DND-41 (cell line): Measurements from ENCODE around the gene GATD1.

ENCODE experiments used
- ATAC-seq: fragments of 200-7000 bp; cut with Tn5 transposase; 3 replicates; pipeline ENCODE4 v1.9.1; 2021; ENCODE audit warnings: low read depth; ENCODE audit not compliant: insufficient read depth
- DNase-seq: peaks from one replicate; pipeline ENCODE4 v3.0.0-alpha.2; 2020
- H2AFZ ChIP-seq: 2 replicates; pipeline ENCODE4 v1.6.0; 2012; ENCODE audit warnings: low read depth, low read length
- H3K27ac ChIP-seq: 2 replicates; pipeline ENCODE4 v1.5.1; 2012; ENCODE audit warnings: low read length, inconsistent platforms
- H3K27me3 ChIP-seq: fragments of 200-600 bp; sonication (generic); 2 replicates; pipeline ENCODE4 v1.6.0; 2012; ENCODE audit warnings: low read length, mild to moderate bottlenecking, inconsistent platforms; ENCODE audit not compliant: insufficient read depth, poor library complexity
- H3K36me3 ChIP-seq: 2 replicates; pipeline ENCODE4 v1.5.1; 2012; ENCODE audit warnings: low read length, inconsistent platforms; ENCODE audit not compliant: insufficient read depth
- H3K4me1 ChIP-seq: 2 replicates; pipeline ENCODE4 v1.5.1; 2012; ENCODE audit warnings: mild to moderate bottlenecking, low read length; ENCODE audit not compliant: insufficient read depth
- H3K4me2 ChIP-seq: 2 replicates; pipeline ENCODE4 v1.6.0; 2012; ENCODE audit warnings: mild to moderate bottlenecking, moderate library complexity, low read length, inconsistent platforms; ENCODE audit not compliant: insufficient read depth
- H3K4me3 ChIP-seq, 2 experiments: fragments of 200-600 bp in 1 of 2; shearing (Covaris generic) in 1 of 2; 2 replicates each; pipeline ENCODE4 v1.5.1; 2012 to 2016; ENCODE audit warnings: inconsistent platforms in 2 of 2, low read length in 2 of 2, mild to moderate bottlenecking in 2 of 2, low read depth in 1 of 2, moderate library complexity in 1 of 2
- H3K79me2 ChIP-seq: 2 replicates; pipeline ENCODE4 v1.6.0; 2012; ENCODE audit warnings: low read length, inconsistent platforms; ENCODE audit not compliant: insufficient read depth
- H3K9ac ChIP-seq: 2 replicates; pipeline ENCODE4 v1.6.0; 2012; ENCODE audit warnings: low read depth, mild to moderate bottlenecking, inconsistent platforms, low read length, moderate library complexity
- H3K9me3 ChIP-seq: 2 replicates; pipeline ENCODE4 v1.5.1; 2012; ENCODE audit warnings: low read length, moderate library complexity, mild to moderate bottlenecking, inconsistent platforms; ENCODE audit not compliant: insufficient read depth, severe bottlenecking
- H4K20me1 ChIP-seq: 2 replicates; pipeline ENCODE4 v1.6.0; 2012; ENCODE audit warnings: low read length; ENCODE audit not compliant: insufficient read depth
- CTCF ChIP-seq: IDR thresholded peaks from 2 replicates; pipeline ENCODE4 v1.5.1; 2012; ENCODE audit warnings: borderline replicate concordance, low read length, moderate library complexity, mild to moderate bottlenecking; ENCODE audit not compliant: poor library complexity, severe bottlenecking; ENCODE audit errors: extremely low read depth
- EZH2 ChIP-seq: IDR thresholded peaks from 3 replicates; pipeline ENCODE4 v1.6.1; 2012; ENCODE audit warnings: borderline replicate concordance, low read depth, mild to moderate bottlenecking, moderate library complexity, low read length, inconsistent platforms; ENCODE audit not compliant: severe bottlenecking

The GATD1 gene

GRCh38 chr11:771617-772204, 5.6 kb downstream of the GATD1 start:
- Histone ChIP-seq H3K27me3 (no peaks in the 10 kb centered on the region), H3K4me1 (peaks cover 20% of the 10 kb centered on the region), H3K36me3 (peaks cover 69% of the 10 kb centered on the region), H3K79me2 (peaks cover 58% of the 10 kb centered on the region), H3K27ac (no peak overlapping the region), H3K9me3 (no peaks in the 10 kb centered on the region), H2AFZ (no peak overlapping the region), H3K4me3 (no peak overlapping the region), H4K20me1 (peaks cover 64% of the 10 kb centered on the region), H3K9ac (no peak overlapping the region), H3K4me2 (no peak overlapping the region)
- DNase-seq (no peak), ATAC-seq (no peak)
- TF ChIP-seq EZH2 (no peak), CTCF (no peak)

GRCh38 chr11:770642-771616, 6.4 kb downstream of the GATD1 start:
- Histone ChIP-seq H3K27me3 (no peaks in the 10 kb centered on the region), H2AFZ (no peak overlapping the region), H3K9ac (no peak overlapping the region), H3K4me2 (no peak overlapping the region), H4K20me1 (peaks cover 65% of the 10 kb centered on the region), H3K4me3 (no peak overlapping the region), H3K36me3 (peaks cover 77% of the 10 kb centered on the region), H3K27ac (no peak overlapping the region), H3K4me1 (peaks cover 13% of the 10 kb centered on the region), H3K9me3 (no peaks in the 10 kb centered on the region), H3K79me2 (peaks cover 50% of the 10 kb centered on the region)
- DNase-seq (no peak), ATAC-seq (no peak)
- no peak for TF ChIP-seq EZH2

- H3K27ac ChIP-seq, result no peak overlapping the region
- peaks cover 82% of the 10 kb centered on the region for H3K36me3 ChIP-seq
- peaks cover 64% of the 10 kb centered on the region for H4K20me1 ChIP-seq
- H3K27me3 ChIP-seq, result no peaks in the 10 kb centered on the region
- no peak for ATAC-seq
- no peak overlapping the region for H3K4me3 ChIP-seq
- no peak overlapping the region for H3K4me2 ChIP-seq
- peaks cover 5% of the 10 kb centered on the region for H3K4me1 ChIP-seq
- TF ChIP-seq CTCF (no peak), EZH2 (no peak)
- no peaks in the 10 kb centered on the region for H3K9me3 ChIP-seq
- H3K79me2 ChIP-seq, result peaks cover 42% of the 10 kb centered on the region
- H2AFZ ChIP-seq, result no peak overlapping the region
- no peak for DNase-seq
- no peak overlapping the region for H3K9ac ChIP-seq
These were observed 7.2 kb downstream of the GATD1 start for GRCh38 chr11:769887-770641.

GRCh38 chr11:767238-767637, 10.0 kb downstream of the GATD1 start:
- TF ChIP-seq EZH2 (no peak), CTCF (no peak)
- DNase-seq (no peak), ATAC-seq (no peak)
- Histone ChIP-seq H3K4me3 (no peak overlapping the region), H2AFZ (no peak overlapping the region), H3K36me3 (peaks cover 83% of the 10 kb centered on the region), H3K27me3 (no peaks in the 10 kb centered on the region), H3K9ac (no peak overlapping the region), H3K4me1 (no peaks in the 10 kb centered on the region), H3K27ac (no peak overlapping the region), H3K9me3 (no peaks in the 10 kb centered on the region), H3K4me2 (no peak overlapping the region), H3K79me2 (peaks cover 15% of the 10 kb centered on the region), H4K20me1 (peaks cover 68% of the 10 kb centered on the region)
